Measurements from ENCODE around the gene GLRA2. TPM values are rescaled to one million over a fixed set of nuclear protein-coding genes. Genes with fewer than 3 reads are reported as not detected.

GLRA2 gene
- total RNA-seq (2014; rRNA removed; shearing (Covaris generic)) (0.22 TPM in 1 of 2 replicates, not detected in the other), polyA plus RNA-seq (2016; fragmentation: Nextera tagmentation; extraction: Ambion mirVana) (not detected in 2 replicates)

DNA sequence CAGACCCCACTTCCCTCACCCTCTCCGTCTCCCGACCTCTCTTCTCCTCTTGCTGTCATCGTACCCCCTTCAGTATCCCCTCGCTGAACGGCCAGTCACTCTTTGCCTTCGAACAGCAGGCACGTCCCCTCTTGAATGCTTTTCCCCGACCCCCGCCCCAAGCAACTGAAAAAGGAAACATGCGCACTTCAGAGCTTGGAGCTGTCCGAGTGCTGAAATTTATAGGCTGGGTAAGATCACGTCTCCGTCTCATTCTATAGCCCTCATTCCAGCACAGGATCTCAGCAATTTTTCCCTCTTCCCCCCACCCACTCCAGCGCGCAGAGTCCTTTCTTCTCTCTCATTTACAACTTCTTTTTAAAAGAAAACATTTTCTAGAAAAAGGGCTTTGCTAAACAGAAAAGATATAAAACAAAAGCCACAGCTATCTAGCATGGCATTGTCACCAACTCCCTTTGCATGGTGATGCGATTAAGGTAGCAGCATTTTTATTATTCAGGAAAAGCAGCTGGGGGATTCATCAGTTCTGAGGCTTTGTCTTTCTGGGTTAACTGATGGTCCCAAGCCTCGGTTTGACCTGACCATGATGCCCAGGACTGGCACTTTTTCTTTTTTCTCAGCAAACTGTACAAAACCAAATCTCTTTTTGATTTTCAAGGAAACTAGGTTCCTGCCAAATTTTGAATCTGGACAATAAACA lies at the start of gene GLRA2:
GLRA2 (plus strand) TSS at position 247 of the 700 bp plus-strand sequence. CDS start 522 bp downstream, outside the sequence.
- no peak for TF ChIP-seq EZH2phosphoT487 (IDR thresholded peaks at IDR 0.05; ENCODE audit: insufficient read depth, low read depth)
- no peak for TF ChIP-seq EZH2 (IDR thresholded peaks at IDR 0.05; ENCODE audit: insufficient read depth, poor library complexity, severe bottlenecking)
- peak within 1 kb of the TSS; percentile 58 for H3K4me3 ChIP-seq
- no peaks in the 10 kb centered on the region for H3K4me1 ChIP-seq (ENCODE audit: insufficient read depth)
- no peak within 1 kb of the TSS for H3K27ac ChIP-seq
- peak; percentile 48 for DNase-seq
- no peaks in the 10 kb centered on the region for H3F3A ChIP-seq (ENCODE audit: insufficient read depth)
- H3K9me2 ChIP-seq (ENCODE audit: insufficient read depth), result no peaks in the 10 kb centered on the region
- H3K36me3 ChIP-seq (ENCODE audit: low read depth), result no peaks in the 10 kb centered on the region
- in situ Hi-C loops (cut with MboI), result no loop called here
- H3K9me3 ChIP-seq (ENCODE audit: low read depth), result no peaks in the 10 kb centered on the region
- no peaks in the 10 kb centered on the region for H3K79me2 ChIP-seq (ENCODE audit: insufficient read depth)
- no peaks in the 10 kb centered on the region for H3K27me3 ChIP-seq (replicated peaks; ENCODE audit: insufficient read depth)
- no peaks in the 10 kb centered on the region for H4K20me1 ChIP-seq (ENCODE audit: insufficient read depth)
- WGBS, 2 experiments (ENCODE audit: low coverage in 1 of 2, low lambda C conversion rate in 2 of 2, missing lambda C conversion rate in 2 of 2), result 1 to 3% methylated on average over 10 to 17 of the region's 17 CpGs
- H3K4me2 ChIP-seq (ENCODE audit: unreplicated experiment), result no peak within 1 kb of the TSS
- no peak within 1 kb of the TSS for H3K9ac ChIP-seq
- H2AFZ ChIP-seq, result no peak within 1 kb of the TSS

- no peak overlapping the region for H3K9ac ChIP-seq
- no peaks in the 10 kb centered on the region for H4K20me1 ChIP-seq (ENCODE audit: insufficient read depth)
- H3K9me2 ChIP-seq (ENCODE audit: insufficient read depth), result no peaks in the 10 kb centered on the region
- H3K9me3 ChIP-seq (ENCODE audit: low read depth), result no peaks in the 10 kb centered on the region
- no peak overlapping the region for H3K4me3 ChIP-seq
- in situ Hi-C loops (cut with MboI), result no loop called here
- TF ChIP-seq EZH2phosphoT487 (IDR thresholded peaks at IDR 0.05; ENCODE audit: insufficient read depth, low read depth), result no peak
- TF ChIP-seq EZH2 (IDR thresholded peaks at IDR 0.05; ENCODE audit: insufficient read depth, poor library complexity, severe bottlenecking), result no peak
- WGBS, 2 experiments (ENCODE audit: low coverage in 1 of 2, low lambda C conversion rate in 2 of 2, missing lambda C conversion rate in 2 of 2), result 63 to 72% methylated on average over 5 to 8 of the region's 8 CpGs
- H2AFZ ChIP-seq, result no peak overlapping the region
- H3K4me1 ChIP-seq (ENCODE audit: insufficient read depth), result no peaks in the 10 kb centered on the region
- H3K79me2 ChIP-seq (ENCODE audit: insufficient read depth), result no peaks in the 10 kb centered on the region
- no peaks in the 10 kb centered on the region for H3F3A ChIP-seq (ENCODE audit: insufficient read depth)
- no peak overlapping the region for H3K4me2 ChIP-seq (ENCODE audit: unreplicated experiment)
- DNase-seq, result no peak
- H3K27me3 ChIP-seq (replicated peaks; ENCODE audit: insufficient read depth), result no peaks in the 10 kb centered on the region
- H3K27ac ChIP-seq, result no peak overlapping the region
- H3K36me3 ChIP-seq (ENCODE audit: low read depth), result no peaks in the 10 kb centered on the region
Observed at GRCh38 chrX:14489437-14489836, 39.9 kb upstream of the GLRA2 start.

GRCh38 chrX:14491689-14492088 lies 37.6 kb upstream of the GLRA2 start:
- no peaks in the 10 kb centered on the region for H4K20me1 ChIP-seq (ENCODE audit: insufficient read depth)
- TF ChIP-seq EZH2 (IDR thresholded peaks at IDR 0.05; ENCODE audit: insufficient read depth, poor library complexity, severe bottlenecking), result no peak
- TF ChIP-seq EZH2phosphoT487 (IDR thresholded peaks at IDR 0.05; ENCODE audit: insufficient read depth, low read depth), result no peak
- H3K79me2 ChIP-seq (ENCODE audit: insufficient read depth), result no peaks in the 10 kb centered on the region
- H3K27me3 ChIP-seq (replicated peaks; ENCODE audit: insufficient read depth), result no peaks in the 10 kb centered on the region
- H2AFZ ChIP-seq, result no peak overlapping the region
- no peak for DNase-seq
- no peaks in the 10 kb centered on the region for H3K9me2 ChIP-seq (ENCODE audit: insufficient read depth)
- H3K4me1 ChIP-seq (ENCODE audit: insufficient read depth), result no peaks in the 10 kb centered on the region
- H3K9me3 ChIP-seq (ENCODE audit: low read depth), result no peaks in the 10 kb centered on the region
- H3F3A ChIP-seq (ENCODE audit: insufficient read depth), result no peaks in the 10 kb centered on the region
- WGBS, 2 experiments (ENCODE audit: low coverage in 1 of 2, low lambda C conversion rate in 2 of 2, missing lambda C conversion rate in 2 of 2), result 33 to 38% methylated on average over 3 of the region's 3 CpGs
- H3K9ac ChIP-seq, result no peak overlapping the region
- no peak overlapping the region for H3K4me2 ChIP-seq (ENCODE audit: unreplicated experiment)
- H3K36me3 ChIP-seq (ENCODE audit: low read depth), result no peaks in the 10 kb centered on the region
- H3K27ac ChIP-seq, result no peak overlapping the region
- no peak overlapping the region for H3K4me3 ChIP-seq
- in situ Hi-C loops (cut with MboI), result no loop called here

- H3K27me3 ChIP-seq (replicated peaks; ENCODE audit: insufficient read depth), result no peaks in the 10 kb centered on the region
- peak overlapping the region; percentile 21; the same call in 1 of the 2 replicates for H3K27ac ChIP-seq
- 28 to 34% methylated on average over 3 of the region's 3 CpGs for WGBS, 2 experiments (ENCODE audit: low coverage in 1 of 2, low lambda C conversion rate in 2 of 2, missing lambda C conversion rate in 2 of 2)
- H2AFZ ChIP-seq, result peak overlapping the region; percentile 92
- H3K4me1 ChIP-seq (ENCODE audit: insufficient read depth), result no peaks in the 10 kb centered on the region
- peak overlapping the region; percentile 64 for H3K4me3 ChIP-seq
- no peaks in the 10 kb centered on the region for H3K9me3 ChIP-seq (ENCODE audit: low read depth)
- H3F3A ChIP-seq (ENCODE audit: insufficient read depth), result no peaks in the 10 kb centered on the region
- no peaks in the 10 kb centered on the region for H3K36me3 ChIP-seq (ENCODE audit: low read depth)
- in situ Hi-C loops (cut with MboI), result no loop called here
- no peaks in the 10 kb centered on the region for H3K79me2 ChIP-seq (ENCODE audit: insufficient read depth)
- peak overlapping the region; percentile 60 for H3K9ac ChIP-seq
- H4K20me1 ChIP-seq (ENCODE audit: insufficient read depth), result no peaks in the 10 kb centered on the region
- peak overlapping the region; percentile 68 for H3K4me2 ChIP-seq (ENCODE audit: unreplicated experiment)
- no peak for TF ChIP-seq EZH2phosphoT487 (IDR thresholded peaks at IDR 0.05; ENCODE audit: insufficient read depth, low read depth)
- no peak for TF ChIP-seq EZH2 (IDR thresholded peaks at IDR 0.05; ENCODE audit: insufficient read depth, poor library complexity, severe bottlenecking)
- H3K9me2 ChIP-seq (ENCODE audit: insufficient read depth), result no peaks in the 10 kb centered on the region
- no peak for DNase-seq
Observed at GRCh38 chrX:14496674-14497073, 32.7 kb upstream of the GLRA2 start.
